HG03442 (cell line): ENCODE results near the gene LRRC75B.
A peak's percentile ranks its signal among the peaks of the same experiment; 100 is the strongest.
"Not testable (repeated sequence)": the region's sequence is repeated elsewhere in the genome, so short reads cannot be mapped to it uniquely, and the experiment has no call there.

ENCODE experiments used
- ATAC-seq: cut with Tn5 transposase; IDR thresholded peaks from one replicate; pipeline ENCODE4 v1.9.1; 2021; ENCODE audit warnings: mild to moderate bottlenecking, moderate library complexity; ENCODE audit not compliant: unreplicated experiment

The LRRC75B gene

GRCh38 chr22:24592851-24593558, at the start of gene LRRC75B:
Gene LRRC75B, minus strand, starts transcription at chr22:24593073. Its CDS starts 34 bp downstream, at chr22:24593039.
- ATAC-seq, result peak; percentile 69

- ATAC-seq, result not testable (repeated sequence)
These were observed 49.4 kb upstream of the LRRC75B start for GRCh38 chr22:24642307-24642706.

- ATAC-seq, result not testable (repeated sequence)
These were observed 43.6 kb upstream of the LRRC75B start for GRCh38 chr22:24636513-24636912.

- not testable (repeated sequence) for ATAC-seq
These were observed 42.0 kb upstream of the LRRC75B start for GRCh38 chr22:24634776-24635389.

- ATAC-seq, result not testable (repeated sequence)
These were observed 40.6 kb upstream of the LRRC75B start for GRCh38 chr22:24633231-24634023.

GRCh38 chr22:24632642-24633041, 39.8 kb upstream of the LRRC75B start:
- not testable (repeated sequence) for ATAC-seq

GRCh38 chr22:24631430-24632122, 38.7 kb upstream of the LRRC75B start:
- not testable (repeated sequence) for ATAC-seq

GRCh38 chr22:24630812-24631427, 38.0 kb upstream of the LRRC75B start:
- not testable (repeated sequence) for ATAC-seq

GRCh38 chr22:24629069-24629468, 36.2 kb upstream of the LRRC75B start:
- not testable (repeated sequence) for ATAC-seq

- not testable (repeated sequence) for ATAC-seq
These were observed 35.0 kb upstream of the LRRC75B start for GRCh38 chr22:24627911-24628310.

- ATAC-seq, result not testable (repeated sequence)
These were observed 29.7 kb upstream of the LRRC75B start for GRCh38 chr22:24622596-24622995.

- not testable (repeated sequence) for ATAC-seq
These were observed 28.4 kb upstream of the LRRC75B start for GRCh38 chr22:24621244-24621643.

- not testable (repeated sequence) for ATAC-seq
These were observed 21.9 kb upstream of the LRRC75B start for GRCh38 chr22:24614794-24615193.

GRCh38 chr22:24609888-24610287, 17.0 kb upstream of the LRRC75B start:
- not testable (repeated sequence) for ATAC-seq

GRCh38 chr22:24608327-24608726, 15.5 kb upstream of the LRRC75B start:
- not testable (repeated sequence) for ATAC-seq

GRCh38 chr22:24607429-24607983, 14.6 kb upstream of the LRRC75B start:
- ATAC-seq, result peak; percentile 63

GRCh38 chr22:24606340-24606739, 13.5 kb upstream of the LRRC75B start:
- ATAC-seq, result not testable (repeated sequence)

GRCh38 chr22:24603770-24604629, 11.1 kb upstream of the LRRC75B start:
- not testable (repeated sequence) for ATAC-seq
